Thyroid gland (tissue), 4 donors: ENCODE results near the gene ACHE. TPM values are rescaled to one million over a fixed set of nuclear protein-coding genes. Genes with fewer than 3 reads are reported as not detected.
"Not testable (repeated sequence)": the region's sequence is repeated elsewhere in the genome, so short reads cannot be mapped to it uniquely, and the experiment has no call there.

Experiments used
- DNase-seq, 2 donors: peaks; one replicate each; pipeline ENCODE4 v3.0.0-alpha.2; 2019
- H3K27ac ChIP-seq, 3 donors: fragments of 200-600 bp; sonication (generic); 1 replicate in 2 of 3; 2 replicates in 1 of 3; pipeline ENCODE4 v1.5.1; 2016 to 2019; ENCODE audit warnings: mild to moderate bottlenecking in 1 of 3, moderate library complexity in 1 of 3
- H3K27me3 ChIP-seq: fragments of 200-600 bp; sonication (generic); one replicate; pipeline ENCODE4 v1.5.1; 2019
- H3K36me3 ChIP-seq, 2 donors: fragments of 200-600 bp; sonication (generic); one replicate each; pipeline ENCODE4 v1.5.1; 2016 to 2019
- H3K4me1 ChIP-seq, 2 donors: fragments of 200-600 bp; sonication (generic); one replicate each; pipeline ENCODE4 v1.5.1; 2017 to 2019
- H3K4me3 ChIP-seq, 3 donors: fragments of 200-600 bp; sonication (generic); replicated peaks in 1 of 3; 1 replicate in 2 of 3; 2 replicates in 1 of 3; pipeline ENCODE4 v1.5.1; 2016; ENCODE audit warnings: mild to moderate bottlenecking in 1 of 3
- H3K9me3 ChIP-seq: fragments of 200-600 bp; sonication (generic); one replicate; pipeline ENCODE4 v1.5.1; 2017
- POLR2A ChIP-seq, 2 donors: fragments of 450-650 bp; IDR thresholded peaks; one replicate each; pipeline ENCODE4 v1.6.1; 2017; ENCODE audit warnings: antibody characterized with exemption in 2 of 2, mild to moderate bottlenecking in 2 of 2, moderate library complexity in 1 of 2
- WGBS, 2 donors: methylation state at CpG; one replicate each; pipeline ENCODE4 v1.1.5; 2017; 5-methylcytosine and 5-hydroxymethylcytosine counted together
- intact Hi-C: fragments of 100-400 bp; cut with DNase I; formaldehyde crosslinking; loops from one replicate; pipeline ENCODE4 v1.15.1; 2023
- total RNA-seq, 4 donors: library from RNA; depleted of rRNA; stranded (reverse); fragments of >200 nt; gene quantifications; one replicate each; pipeline ENCODE4 v1.2.3, GENCODE V29; 2016
- TF ChIP-seq, protein P1 (sequence below), 6 experiments: fragments of 200-600 bp in 3 of 6; fragments of 450-650 bp in 3 of 6; sonication (generic) in 3 of 6; IDR thresholded peaks; one replicate each; pipeline ENCODE4 v1.5.1; 2016 to 2019; ENCODE audit warnings: antibody characterized with exemption in 6 of 6, mild to moderate bottlenecking in 2 of 6, inconsistent platforms in 1 of 6, moderate library complexity in 1 of 6

Gene ACHE
- total RNA-seq, 4 donors from 2014 or later, result 1.0 to 4.8 (median 1.8) TPM

DNA sequence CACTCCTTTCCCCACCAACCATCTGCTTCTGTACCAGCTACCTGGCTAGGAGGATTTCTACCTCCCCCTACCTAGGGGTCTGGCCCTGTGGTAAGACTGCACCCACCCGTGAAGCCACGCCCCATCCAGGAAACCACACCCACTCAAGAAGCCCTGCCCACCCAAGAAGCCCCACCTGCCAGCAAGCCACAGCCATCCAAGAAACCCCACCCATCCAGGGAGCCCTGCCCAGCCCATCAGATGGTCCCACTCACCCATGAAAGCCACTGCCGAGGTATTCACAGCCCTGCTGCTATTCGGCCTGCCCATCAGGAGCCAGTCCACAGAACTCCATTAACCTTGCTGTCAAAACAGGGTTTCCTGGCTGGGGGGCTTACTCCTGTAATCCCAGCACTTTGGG, 38.0 kb upstream of the ACHE start:
- Histone ChIP-seq H3K9me3 (no peaks in the 10 kb centered on the region), H3K4me1 (no peaks in the 10 kb centered on the region), H3K27me3 (no peaks in the 10 kb centered on the region), H3K4me3 (no peak overlapping the region), H3K27ac (no peak overlapping the region), H3K36me3 (no peaks in the 10 kb centered on the region)
- intact Hi-C loops, result no loop called here
- DNase-seq, result no peak
- 53 to 72% methylated on average over 4 of the region's 4 CpGs for WGBS, 2 donors
- TF ChIP-seq POLR2A (IDR thresholded peaks at IDR 0.05), result no peak
- TF ChIP-seq, protein P1, sequence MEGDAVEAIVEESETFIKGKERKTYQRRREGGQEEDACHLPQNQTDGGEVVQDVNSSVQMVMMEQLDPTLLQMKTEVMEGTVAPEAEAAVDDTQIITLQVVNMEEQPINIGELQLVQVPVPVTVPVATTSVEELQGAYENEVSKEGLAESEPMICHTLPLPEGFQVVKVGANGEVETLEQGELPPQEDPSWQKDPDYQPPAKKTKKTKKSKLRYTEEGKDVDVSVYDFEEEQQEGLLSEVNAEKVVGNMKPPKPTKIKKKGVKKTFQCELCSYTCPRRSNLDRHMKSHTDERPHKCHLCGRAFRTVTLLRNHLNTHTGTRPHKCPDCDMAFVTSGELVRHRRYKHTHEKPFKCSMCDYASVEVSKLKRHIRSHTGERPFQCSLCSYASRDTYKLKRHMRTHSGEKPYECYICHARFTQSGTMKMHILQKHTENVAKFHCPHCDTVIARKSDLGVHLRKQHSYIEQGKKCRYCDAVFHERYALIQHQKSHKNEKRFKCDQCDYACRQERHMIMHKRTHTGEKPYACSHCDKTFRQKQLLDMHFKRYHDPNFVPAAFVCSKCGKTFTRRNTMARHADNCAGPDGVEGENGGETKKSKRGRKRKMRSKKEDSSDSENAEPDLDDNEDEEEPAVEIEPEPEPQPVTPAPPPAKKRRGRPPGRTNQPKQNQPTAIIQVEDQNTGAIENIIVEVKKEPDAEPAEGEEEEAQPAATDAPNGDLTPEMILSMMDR (IDR thresholded peaks at IDR 0.05), result no peak

DNA sequence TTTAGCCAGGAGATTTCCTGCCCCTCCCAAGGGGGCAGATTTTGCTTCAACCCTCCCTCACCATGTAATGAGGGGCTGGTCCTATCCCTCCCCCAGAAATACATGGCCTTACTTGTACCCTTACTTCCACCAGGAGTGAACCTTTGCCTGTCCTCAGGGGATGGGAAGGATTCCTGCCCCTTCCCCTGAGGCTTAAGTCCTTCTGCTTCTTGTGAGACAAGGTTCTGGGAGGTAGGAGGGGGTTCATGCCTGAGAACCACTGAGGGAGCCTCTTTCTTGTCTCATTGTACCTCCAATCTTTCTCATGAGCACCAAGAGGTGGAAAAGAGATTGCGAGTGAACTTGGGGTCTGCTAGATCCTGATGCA, 34.1 kb upstream of the ACHE start:
- Histone ChIP-seq H3K27me3 (no peaks in the 10 kb centered on the region), H3K4me1 (no peaks in the 10 kb centered on the region), H3K9me3 (no peaks in the 10 kb centered on the region), H3K36me3 (no peaks in the 10 kb centered on the region), H3K27ac (no peak overlapping the region), H3K4me3 (no peak overlapping the region)
- no peak for DNase-seq
- intact Hi-C loops, result no loop called here
- TF ChIP-seq POLR2A (IDR thresholded peaks at IDR 0.05), result no peak
- TF ChIP-seq, protein P1 (IDR thresholded peaks at IDR 0.05), result no peak
- WGBS, 2 donors, result 85 to 100% methylated on average over 1 of the region's 1 CpG

DNA sequence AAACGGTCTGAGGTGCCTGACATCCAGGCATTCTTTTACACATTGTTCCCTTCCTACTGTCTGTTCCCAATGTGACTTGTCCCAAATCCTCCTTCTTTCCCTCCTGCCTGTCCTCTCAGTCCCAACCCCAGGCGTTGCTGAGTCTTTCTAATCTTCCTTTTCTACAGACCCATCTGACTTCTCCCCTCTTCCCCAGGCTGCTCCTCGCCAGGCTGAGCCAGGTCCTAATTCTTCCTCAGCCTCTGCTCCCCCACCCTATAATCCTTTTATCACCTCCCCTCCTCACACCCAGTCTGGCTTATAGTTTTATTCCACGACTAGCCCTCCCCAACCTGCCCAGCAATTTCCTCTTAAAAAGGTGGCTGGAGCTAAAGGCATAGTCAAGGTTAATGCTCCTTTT, 27.9 kb upstream of the ACHE start:
- H3K9me3 ChIP-seq, H3K4me3 ChIP-seq, H3K4me1 ChIP-seq, DNase-seq, H3K27ac ChIP-seq, H3K27me3 ChIP-seq, H3K36me3 ChIP-seq, intact Hi-C loops: not testable (repeated sequence)
- WGBS, 2 donors, result 61 to 65% methylated on average over 4 of the region's 4 CpGs

DNA sequence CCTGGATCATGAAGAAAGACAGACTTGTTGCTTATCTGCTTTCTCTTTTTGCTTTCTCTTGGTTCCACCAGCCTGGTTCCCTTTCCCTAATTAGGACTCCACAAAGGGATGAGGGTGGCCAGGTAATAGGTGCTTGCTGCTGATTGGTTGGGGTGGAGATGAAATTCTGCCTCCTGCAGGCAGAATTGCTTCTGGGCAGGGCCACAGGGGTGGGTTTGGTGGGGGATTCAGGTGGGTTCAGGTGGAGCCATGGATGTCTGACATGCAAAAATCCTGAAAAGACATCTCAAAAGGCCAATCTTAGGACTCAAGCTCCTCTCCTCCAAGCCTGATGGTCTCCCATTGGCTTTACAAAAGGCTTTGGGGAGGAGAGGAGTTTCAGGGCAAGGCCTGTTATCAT, 25.4 kb upstream of the ACHE start:
- Histone ChIP-seq H3K36me3 (no peaks in the 10 kb centered on the region), H3K27ac (no peak overlapping the region), H3K27me3 (no peaks in the 10 kb centered on the region), H3K9me3 (no peaks in the 10 kb centered on the region), H3K4me3 (no peak overlapping the region), H3K4me1 (no peaks in the 10 kb centered on the region)
- intact Hi-C loops, result no loop called here
- DNase-seq, result no peak
- no peak for TF ChIP-seq POLR2A (IDR thresholded peaks at IDR 0.05)
- TF ChIP-seq, protein P1 (IDR thresholded peaks at IDR 0.05), result no peak

DNA sequence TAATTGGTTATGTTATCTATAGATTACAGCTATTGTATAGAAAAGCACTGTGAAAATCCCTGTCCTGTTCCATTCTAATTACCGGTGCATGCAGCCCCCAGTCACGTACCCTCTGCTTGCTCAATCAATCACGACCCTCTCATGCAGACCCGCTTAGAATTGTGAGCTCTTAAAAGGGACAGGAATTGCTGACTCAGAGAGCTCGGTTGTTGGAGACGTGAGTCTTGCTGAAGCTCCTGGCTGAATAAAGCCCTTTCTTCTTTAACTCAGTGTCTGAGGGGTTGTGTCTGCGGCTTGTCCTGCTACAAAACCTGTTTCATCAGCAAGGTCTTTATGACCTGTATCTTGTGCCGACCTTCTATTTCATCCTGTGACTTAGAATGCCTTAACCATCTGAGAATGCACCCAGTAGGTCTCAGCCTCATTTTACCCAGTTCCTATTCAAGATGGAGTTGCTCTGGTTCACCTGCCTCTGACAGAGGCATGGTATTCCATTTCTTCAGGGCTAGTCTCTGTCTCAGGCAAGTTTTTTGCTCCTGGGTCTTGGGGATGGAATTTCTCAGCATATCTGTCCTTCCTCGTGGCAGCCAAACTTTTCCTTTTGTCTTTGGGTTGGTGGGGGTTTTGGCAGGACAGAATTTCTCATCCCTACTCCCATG, 24.2 kb upstream of the ACHE start:
- intact Hi-C loops, H3K36me3 ChIP-seq, H3K4me1 ChIP-seq, H3K27ac ChIP-seq, H3K4me3 ChIP-seq, H3K9me3 ChIP-seq, H3K27me3 ChIP-seq, DNase-seq: not testable (repeated sequence)
- 64 to 75% methylated on average over 9 of the region's 9 CpGs for WGBS, 2 donors

DNA sequence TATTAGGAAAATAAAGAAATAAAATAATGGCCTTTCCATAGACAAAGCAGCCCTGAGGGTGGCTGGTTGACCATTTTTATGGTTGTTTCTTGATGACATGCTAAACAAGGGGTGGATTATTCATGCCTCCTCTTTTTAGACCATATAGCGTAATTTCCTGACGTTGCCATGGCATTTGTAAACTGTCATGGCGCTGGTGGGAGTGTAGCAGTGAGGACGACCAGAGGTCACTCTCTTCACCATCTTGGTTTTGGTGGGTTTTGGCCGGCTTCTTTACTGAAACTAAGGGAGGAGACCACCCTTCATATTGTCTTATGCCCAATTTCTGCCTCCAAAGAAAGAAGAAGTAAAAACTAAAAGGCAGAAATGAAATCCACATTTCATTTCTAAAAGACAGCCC, 23.6 kb upstream of the ACHE start:
- H3K4me3 ChIP-seq, H3K9me3 ChIP-seq, intact Hi-C loops, H3K4me1 ChIP-seq, DNase-seq, H3K27me3 ChIP-seq, H3K36me3 ChIP-seq, H3K27ac ChIP-seq: not testable (repeated sequence)
- 90 to 94% methylated on average over 5 of the region's 5 CpGs for whole genome bisulfite sequencing, 2 donors
